GM19238 (cell line): ENCODE measurements around the gene SPATA17.

ENCODE experiments used
- DNase-seq: peaks from one replicate; pipeline ENCODE4 v3.0.0; 2011; ENCODE audit warnings: low spot score; ENCODE audit not compliant: insufficient read length

The SPATA17 gene

DNA sequence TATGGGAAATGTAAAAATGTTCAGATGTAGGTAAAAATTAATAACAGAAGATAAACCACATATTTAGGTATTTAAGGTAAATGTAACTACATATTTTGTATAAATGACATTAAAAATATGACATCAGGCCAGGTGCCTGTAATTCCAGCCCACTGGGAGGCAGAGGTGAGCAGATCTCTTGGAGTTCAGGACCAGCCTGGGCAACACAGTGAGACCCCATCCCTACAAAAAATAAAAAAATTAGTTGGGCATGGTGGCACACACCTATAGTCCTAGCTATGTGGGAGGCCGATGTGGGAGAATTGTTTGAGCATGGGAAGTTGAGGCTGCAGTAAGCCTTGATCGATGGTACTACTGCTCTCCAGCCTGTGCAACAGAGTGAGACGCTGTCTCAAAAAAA, 216.5 kb downstream of the SPATA17 start:
- DNase-seq: no peak

DNA sequence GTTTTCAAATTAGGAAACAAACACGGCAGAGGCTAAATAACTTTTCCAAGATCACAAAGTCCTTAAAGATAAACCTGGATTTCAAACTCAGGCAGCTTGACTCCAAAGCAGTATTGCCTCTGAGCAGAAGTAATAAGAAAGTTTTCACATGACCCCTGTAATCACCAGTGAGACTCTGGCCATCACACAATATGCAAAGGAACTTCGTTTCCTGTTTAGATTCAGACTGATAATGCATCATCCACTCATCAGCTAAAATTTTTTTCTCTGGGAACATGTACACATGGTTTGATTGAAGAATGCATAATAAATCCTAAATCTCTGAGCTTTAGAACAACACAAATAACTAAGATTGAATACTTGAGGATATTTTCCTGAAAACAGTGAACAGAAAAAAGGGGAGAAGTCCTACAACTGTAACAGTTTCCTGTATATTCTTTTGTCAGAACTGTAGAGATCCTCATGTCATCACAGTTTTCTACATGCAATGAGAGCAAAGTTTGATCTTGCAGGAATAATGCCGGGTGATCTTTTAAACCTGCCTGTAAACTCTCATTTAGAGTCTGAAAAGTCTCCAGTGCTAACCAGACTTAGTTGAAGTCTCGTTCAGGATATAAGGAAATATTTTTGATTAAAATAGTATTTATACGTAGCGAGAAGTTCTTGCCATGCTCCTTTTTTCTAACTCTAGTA, 225.3 kb downstream of the SPATA17 start:
- DNase-seq: no peak

DNA sequence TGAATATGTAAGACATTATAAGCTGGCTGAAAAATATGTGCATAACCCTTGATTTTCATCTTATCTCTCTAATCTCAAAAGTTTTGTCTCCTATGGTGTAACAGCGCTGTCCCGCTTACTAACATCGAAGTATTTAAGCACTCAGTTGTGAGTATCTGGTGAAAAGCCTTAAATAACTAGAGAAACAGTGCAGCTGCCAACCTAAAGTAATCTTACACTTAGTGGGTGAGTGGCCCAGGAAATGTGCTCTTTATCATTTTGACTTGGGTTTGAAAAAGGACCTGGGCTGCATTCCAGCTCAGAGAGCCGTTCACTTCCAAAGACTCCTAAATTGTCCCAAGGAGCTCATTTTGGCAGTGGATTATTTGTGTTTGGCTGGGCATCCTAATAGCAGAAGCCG, 225.9 kb downstream of the SPATA17 start:
- DNase-seq: no peak

DNA sequence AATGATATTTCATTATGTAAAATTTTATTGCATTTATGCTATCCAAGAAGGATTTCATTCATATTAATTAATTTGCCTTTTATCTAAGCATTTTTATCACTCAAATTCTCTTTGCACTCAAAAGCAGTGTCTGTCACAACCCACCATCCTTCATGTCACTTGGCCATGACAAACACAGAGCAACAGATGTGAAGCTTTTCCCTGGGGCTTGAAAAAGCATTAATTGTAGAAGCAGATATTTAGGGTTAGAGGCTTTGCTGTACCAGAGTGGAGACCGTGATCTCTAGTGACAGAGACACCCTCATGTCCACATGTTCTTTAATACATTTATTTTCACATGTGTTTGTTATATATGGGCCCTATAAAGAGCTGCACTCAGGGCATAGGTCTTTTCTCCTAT, 230.5 kb downstream of the SPATA17 start:
- no peak for DNase-seq

DNA sequence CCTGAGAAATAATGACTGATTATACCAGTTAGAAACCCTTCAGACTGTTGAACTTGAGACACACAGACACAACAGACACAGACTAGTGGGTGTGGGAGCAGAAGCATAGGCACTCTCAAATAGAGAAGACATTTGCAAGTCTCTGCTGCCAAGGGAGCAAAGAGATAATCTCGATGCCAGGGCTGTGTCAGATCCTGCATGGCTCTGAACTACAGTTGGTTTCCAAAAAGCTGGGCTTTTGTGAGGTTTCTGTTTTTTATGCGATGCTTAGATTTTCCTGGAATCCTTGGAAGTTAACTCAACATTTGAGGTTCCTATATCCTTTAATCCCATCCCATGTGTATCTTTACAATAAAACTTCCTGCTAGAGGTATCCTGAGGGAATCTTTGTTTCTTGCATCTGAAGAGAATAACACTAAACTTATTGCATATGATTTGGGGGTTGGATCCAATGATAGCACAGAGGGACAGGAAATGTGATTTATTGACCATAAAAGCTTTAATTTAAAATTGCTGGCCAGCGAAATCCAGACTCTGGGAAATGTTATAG, 236.4 kb downstream of the SPATA17 start:
- DNase-seq: no peak

DNA sequence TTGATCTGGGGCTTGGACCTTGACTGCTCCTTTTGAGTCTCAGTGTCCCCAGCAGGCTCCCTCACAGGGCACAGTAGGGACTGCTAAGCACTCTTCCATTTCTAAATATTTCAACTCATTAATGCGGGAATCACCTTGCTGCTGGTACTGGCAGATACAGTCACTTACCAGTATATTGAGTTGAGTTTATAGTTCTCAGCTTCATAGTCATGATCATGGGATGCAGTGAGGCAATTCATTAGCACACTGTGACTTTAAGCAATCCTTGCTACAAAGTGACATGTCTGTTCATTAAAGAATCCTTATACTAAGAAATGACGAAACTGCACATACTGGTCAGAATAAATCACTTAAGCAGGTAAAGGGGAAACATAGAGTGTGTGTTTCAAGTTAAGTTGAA, 240.8 kb downstream of the SPATA17 start:
- DNase-seq: no peak

DNA sequence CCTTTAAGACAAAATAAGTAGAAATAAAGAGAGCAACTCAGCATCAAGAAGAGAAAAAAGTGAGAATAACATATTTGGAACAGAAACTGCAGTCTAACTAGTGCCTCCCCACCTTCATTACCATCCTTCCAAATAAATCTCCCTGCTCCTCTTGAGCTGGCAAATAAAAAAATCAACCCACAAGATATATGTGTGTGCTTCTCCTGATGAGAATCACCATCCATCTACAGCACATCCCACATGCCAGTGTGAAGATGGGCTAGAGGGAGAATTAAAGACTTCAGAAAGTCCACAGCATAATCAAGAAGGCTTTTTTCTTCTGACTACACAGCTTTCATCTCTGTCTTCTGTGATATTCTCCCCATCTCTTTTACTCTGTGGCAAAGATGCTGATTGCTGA, 244.1 kb downstream of the SPATA17 start:
- no peak for DNase-seq

DNA sequence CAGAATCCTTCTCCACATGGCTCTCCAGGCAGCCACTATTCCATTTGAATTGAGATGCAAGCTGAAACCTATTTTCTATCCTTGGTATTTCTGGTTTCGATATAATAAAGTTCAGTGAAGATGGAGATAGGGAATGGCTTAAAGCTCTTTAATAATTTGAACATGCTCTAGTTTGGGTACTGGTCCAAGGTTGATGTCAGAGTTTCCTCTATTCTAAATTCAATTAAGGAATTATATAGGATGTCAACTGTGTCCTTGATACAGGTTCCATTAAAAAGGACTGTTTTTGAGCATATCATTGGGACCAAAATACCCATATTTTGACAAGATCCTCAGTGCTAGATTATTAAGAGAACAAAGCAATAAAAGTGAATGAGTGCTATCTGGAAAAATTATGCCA, 245.3 kb downstream of the SPATA17 start:
- no peak for DNase-seq

DNA sequence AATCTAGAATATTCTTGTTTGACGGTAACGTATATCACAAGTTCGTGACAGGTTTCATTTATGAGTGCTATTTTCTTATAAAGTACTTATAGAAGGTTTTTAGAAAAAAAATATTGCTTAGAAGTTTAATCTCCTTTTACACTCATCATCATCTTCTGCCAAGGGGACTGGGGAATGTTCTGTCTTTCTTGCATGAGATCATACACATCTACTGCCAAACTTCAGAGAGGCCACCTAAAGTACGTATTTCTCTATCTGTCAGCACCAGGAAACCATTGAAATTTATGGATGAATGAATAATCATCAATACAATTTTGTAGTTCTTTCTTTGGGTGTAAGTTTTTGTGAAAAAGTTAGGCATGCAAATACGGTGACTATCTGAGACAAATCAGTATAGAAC, 245.8 kb downstream of the SPATA17 start:
- DNase-seq: no peak

DNA sequence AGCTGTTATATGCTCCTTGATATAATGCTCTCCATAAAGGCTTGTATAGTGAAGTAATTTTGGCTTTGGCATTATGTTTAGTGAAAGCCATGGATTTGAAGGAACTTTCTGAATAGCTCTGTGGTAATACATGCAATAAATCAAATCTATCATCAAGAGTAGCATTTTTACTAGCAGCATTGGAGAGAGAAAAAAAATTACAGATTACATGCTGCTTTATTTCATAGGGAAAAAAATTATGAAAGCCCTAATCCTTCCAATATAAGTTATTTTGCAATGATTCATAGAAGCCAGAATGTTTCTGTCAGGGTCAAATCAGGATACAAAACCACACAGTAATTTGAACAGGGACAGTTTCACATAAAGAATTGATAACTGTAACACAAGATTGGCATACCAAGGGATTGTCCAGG, 250.0 kb downstream of the SPATA17 start:
- DNase-seq: no peak

DNA sequence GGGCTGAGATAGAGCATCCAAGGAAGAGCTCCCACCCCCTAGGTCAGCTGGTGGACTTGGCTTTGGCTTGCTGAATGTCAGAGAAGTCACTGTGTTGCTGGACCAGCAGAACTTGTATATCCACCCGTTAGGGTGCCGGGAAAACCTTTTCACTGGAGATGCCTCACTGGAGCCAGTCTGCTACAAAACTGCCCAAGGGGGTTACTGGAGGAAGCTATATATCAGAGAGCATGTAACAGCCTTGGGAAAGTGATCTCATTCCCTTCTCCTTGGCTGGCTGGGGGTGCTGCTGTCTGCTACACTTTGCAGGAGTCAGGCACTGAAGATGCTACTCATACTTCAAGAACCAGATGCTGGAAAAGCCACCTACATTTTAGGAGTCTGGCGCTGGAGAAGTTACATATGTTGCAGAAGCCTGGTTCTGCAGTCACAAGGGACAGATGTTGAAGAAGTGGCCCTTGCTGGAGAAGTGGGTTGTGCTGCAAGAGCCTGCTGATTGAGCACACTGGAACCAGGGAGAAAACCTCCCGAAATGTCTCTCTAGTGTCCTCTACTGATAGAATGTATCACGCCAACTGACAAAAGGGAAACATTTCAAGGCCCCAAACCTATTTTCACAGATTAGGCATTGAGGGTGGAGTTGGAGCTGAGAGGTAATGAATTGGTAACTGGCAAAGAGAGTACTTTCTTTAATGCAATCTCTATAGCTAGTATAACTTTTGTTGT, 250.6 kb downstream of the SPATA17 start:
- DNase-seq: no peak

DNA sequence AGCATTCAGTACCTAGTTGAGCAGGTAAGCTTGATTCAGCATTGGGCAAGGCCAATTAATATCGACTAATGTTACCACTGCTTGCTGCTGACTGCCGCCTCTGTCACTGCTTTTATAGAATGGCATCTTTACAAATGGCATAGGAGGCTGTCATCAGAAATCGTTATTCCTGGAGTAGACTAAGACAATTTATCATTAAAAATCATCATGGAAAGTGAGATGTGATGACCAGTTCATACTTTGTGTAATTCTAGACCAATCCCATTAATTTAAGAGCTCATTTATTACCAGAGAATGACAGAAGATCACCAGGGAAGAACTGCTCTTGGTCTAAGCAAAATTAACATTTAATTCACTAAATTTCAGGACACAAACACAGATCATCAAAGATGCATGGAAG, 254.0 kb downstream of the SPATA17 start:
- no peak for DNase-seq

DNA sequence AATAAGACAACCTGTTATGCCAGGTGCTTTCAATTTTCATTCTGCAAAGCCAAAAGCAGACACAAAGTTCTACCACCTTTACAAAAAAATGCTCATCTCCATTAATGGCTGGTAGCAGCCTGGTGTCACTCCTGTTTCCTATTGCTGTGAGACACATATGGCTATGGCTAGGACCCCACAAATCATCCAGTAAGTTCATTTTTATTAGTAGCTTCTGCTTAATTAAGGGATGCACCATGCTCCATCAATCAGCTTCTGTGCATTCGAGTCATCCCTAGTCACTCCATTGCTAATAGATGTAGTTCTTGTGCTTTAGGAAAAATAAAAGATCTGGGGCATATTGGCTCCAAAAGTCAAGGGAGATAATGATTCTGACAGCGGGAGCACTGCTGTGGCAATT, 257.2 kb downstream of the SPATA17 start:
- DNase-seq: no peak

DNA sequence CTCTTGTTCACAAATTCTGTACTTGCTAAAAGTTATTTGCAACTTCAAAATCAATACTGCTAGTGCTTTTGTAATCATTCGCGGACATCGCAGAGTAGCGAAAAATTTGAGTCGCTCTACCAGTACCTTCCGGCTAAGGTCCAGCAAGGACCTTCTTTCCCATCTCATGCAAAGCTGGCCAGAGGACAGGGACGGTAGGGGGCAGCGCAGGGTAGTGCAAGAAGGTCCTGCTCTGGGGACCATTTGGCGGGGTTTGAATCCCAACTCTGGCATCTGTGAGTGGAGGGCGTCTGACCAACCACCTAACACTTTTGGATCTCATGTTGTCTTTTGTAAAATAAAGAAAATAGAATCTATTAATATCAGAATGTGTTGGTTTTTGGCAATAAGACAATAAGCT, 258.3 kb downstream of the SPATA17 start:
- no peak for DNase-seq

DNA sequence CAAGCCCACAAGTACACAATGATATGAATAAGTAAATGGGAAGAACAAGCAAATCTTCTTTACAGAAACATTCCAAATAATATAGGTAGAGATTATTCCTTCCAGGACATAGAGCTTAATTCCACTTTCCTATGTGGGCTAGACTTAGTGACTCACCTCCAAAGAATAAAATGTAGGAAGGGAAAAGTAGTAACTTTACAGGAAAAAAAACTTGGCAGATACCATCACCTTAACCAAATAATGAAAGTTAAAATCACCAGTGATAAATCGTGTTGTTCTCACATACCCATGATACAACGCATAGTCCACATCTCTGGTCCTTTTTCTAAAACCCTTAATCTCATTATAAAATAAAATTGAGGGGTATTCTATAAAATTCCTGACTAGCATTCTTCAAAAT, 260.8 kb downstream of the SPATA17 start:
- DNase-seq: no peak

DNA sequence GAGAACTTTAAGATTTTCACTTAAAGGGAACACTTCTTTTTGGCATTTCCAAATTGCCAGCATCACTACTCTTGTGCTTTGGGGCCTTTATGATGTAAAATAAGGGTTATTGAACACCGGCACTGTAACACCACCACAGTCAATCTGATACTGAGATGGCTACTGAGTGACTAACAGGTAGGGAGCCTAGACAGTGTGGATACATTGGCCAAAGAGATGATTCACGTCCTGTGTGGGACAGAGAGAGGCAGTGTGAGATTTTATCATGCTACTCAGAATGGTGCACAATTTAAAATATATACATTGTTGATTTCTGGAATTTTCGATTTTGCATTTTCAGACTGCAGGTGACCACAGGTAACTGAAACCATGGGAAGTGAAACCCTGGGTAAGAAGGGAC, 261.6 kb downstream of the SPATA17 start:
- no peak for DNase-seq

DNA sequence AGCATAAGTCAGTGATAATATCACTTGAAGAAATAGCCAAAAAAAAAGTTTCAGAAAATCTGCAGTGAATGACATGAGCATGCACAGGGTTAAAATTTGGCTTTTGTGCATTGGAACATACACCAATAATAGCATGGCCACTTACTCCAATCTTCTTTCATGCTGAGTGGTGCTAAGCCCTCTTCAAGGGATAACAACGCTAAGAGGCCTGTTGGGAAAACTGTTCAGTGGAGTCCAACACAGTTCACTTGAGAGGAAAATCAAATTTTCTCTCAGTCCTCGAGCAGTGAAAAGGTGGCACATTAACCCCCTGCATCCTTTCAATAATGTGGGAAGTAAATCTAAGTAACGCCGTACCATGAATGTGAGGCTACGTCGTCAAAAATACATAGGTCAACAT, 264.7 kb downstream of the SPATA17 start:
- DNase-seq: no peak

DNA sequence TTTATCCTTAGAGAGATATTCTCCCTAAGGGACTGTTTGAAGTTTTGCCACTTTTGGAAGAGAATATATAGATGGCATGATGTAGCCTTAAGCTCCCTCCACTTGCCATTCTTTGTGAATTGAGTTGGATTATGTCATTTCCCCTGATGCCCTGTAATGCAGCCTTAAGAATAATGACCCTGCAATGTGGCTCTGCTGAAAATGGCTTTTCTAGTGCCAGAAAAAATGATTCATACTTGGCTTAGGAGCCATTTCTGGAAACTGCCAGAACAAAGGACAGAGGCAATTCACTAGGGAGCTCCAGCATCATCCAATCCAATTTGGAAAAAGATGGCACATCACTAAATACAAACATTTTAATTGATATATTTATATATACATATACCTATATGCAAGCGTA, 265.3 kb downstream of the SPATA17 start:
- no peak for DNase-seq

DNA sequence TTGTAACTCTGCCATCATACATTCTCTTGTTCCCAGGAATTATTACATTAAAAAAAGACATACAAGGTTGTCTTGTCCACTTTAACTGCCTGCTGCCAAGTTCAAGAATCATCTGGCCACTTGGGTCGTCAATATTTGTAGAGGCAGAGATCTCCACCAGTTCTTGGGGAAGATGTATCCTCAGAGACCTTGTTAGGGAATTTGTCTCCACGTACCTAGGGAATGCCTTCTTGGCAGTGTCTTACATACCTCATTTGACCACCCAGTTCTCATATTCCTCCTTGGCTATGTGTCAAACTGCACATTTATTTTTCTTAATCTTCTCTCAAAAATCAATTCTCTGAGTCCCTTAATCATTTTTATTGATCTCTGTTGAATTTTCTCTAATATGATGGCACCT, 266.0 kb downstream of the SPATA17 start:
- DNase-seq: no peak

DNA sequence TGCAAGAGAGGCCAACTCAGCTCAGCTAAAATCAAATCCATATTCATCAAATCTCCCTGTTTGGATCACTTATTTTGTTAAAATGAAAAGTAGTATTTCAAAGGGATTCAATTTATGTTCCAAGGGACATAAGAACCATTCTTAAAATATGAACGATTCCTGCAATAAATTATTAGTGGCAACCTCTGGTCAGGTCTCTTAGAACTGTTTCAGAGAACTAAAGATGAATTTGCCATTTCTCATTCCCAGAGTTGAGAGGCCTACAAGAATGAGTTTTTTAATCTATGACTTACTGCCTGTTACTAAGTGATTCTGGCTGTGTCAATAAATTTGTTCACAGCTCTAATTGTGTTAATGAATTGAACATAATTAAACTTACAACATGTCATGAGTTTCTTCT, 268.5 kb downstream of the SPATA17 start:
- no peak for DNase-seq

DNA sequence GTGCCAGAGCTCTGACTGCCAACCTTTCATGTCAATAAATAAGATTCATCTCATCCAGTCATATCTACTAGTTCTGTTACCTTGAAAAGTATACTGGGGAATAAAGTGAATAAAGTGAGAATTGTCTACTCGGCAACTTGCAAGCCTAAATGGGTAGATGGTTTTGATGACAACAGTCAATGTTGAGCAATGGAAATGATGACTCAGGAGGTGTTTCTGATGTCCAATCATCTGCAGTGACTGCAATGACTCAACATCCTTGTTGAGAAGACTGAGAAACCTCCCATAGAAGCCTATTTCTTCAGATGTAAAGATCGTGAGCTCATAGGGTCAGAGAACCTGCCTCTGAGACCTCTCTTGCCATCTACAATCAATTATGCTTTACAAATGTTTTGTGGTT, 276.4 kb downstream of the SPATA17 start:
- no peak for DNase-seq

DNA sequence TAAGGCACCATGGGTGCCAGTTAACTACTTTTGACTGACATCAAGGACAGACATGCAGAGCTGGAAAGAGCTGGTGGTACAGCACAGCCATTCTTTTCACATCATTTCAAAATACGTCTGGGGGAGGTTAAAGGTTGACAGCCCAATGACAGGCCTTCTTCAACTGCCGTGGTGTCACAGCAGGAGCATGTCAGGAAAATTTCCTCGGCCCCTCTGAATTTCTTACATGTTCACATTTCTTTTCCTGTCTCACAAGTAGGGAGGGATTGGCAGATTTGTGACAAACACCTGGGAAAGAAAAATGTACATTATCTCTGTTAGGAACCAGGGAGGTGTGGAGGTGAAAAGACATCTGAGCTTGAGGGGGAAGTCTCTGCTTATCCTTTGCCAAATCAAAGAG, 279.1 kb downstream of the SPATA17 start:
- no peak for DNase-seq

DNA sequence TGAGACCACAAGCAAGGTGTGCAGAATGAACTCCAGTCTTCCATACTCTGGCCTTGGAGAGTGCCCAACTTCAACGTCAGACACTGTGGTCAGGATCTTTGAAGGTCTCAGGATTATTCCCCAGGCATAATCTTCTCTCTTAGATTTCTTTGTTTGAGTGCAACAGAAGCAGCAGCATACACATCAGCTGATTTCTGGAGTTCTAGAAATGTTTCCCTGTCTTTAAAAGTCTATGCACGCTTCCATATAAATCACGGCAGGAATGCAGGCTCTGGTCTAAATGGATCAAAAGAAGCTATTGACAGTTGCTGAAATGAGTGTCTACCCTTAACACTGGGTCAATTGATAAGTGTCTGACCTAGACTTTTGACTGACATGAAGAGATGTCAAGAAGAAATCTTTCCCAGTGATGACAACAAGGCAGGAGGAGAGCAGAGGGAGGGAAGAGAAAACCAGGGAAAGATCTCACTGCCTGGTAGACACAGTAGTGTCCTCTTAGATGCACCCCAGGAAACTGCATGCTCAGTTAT, 279.7 kb downstream of the SPATA17 start:
- DNase-seq: no peak
